H1 (cell line): ENCODE measurements around the gene SAMD4A. TPM values are rescaled to one million over a fixed set of nuclear protein-coding genes. Genes with fewer than 3 reads are reported as not detected.

Source experiments
- CTCF ChIA-PET: fragments of 300-600 bp; sonication (Branson Sonifier 250); formaldehyde crosslinking; loops from one replicate; lab custom pipeline; 2021; ENCODE audit not compliant: partially characterized antibody; lab: Charles Lee
- POLR2A ChIA-PET: fragments of 300-600 bp; sonication (Branson Sonifier 250); formaldehyde crosslinking; loops from one replicate; lab custom pipeline; 2021; ENCODE audit warnings: inconsistent platforms; ENCODE audit not compliant: partially characterized antibody; lab: Charles Lee
- DNase-seq, 2 experiments: peaks; one replicate each; pipeline versions ENCODE4 v3.0.0 to v3.0.0-alpha.2; 2010 to 2022; ENCODE audit warnings: low spot score in 2 of 2, low read depth in 1 of 2, mixed read lengths in 1 of 2
- FAIRE-seq: peaks from 2 replicates; lab custom pipeline; 2011; peaks lifted over from hg19 to GRCh38; lab: Jason Lieb, UNC
- H2AFZ ChIP-seq: 2 replicates; pipeline ENCODE4 v1.8.1; 2012; ENCODE audit warnings: low read length, inconsistent platforms
- H2AK5ac ChIP-seq: 2 replicates; pipeline ENCODE4 v1.6.1; 2013; ENCODE audit warnings: low read depth, low read length
- H2BK120ac ChIP-seq: replicated peaks from 2 replicates; pipeline ENCODE3; 2013; ENCODE audit warnings: low read depth, low read length, inconsistent platforms
- H2BK12ac ChIP-seq: 2 replicates; pipeline ENCODE4 v1.6.1; 2013; ENCODE audit warnings: low read depth, low read length
- H2BK15ac ChIP-seq: 2 replicates; pipeline ENCODE4 v1.6.1; 2013; ENCODE audit warnings: low read length
- H2BK20ac ChIP-seq: 2 replicates; pipeline ENCODE4 v1.6.1; 2013; ENCODE audit warnings: low read length
- H2BK5ac ChIP-seq: 2 replicates; pipeline ENCODE4 v1.6.1; 2013; ENCODE audit warnings: low read depth, low read length
- H3K14ac ChIP-seq: 2 replicates; pipeline ENCODE4 v1.6.1; 2013; ENCODE audit warnings: inconsistent platforms; ENCODE audit not compliant: insufficient read length
- H3K18ac ChIP-seq: 2 replicates; pipeline ENCODE4 v1.6.1; 2013; ENCODE audit warnings: low read length; ENCODE audit errors: extremely low read depth
- H3K23ac ChIP-seq: 2 replicates; pipeline ENCODE4 v1.6.1; 2013; ENCODE audit warnings: inconsistent platforms; ENCODE audit not compliant: insufficient read length
- H3K23me2 ChIP-seq: 2 replicates; pipeline ENCODE4 v1.6.1; 2013; ENCODE audit warnings: low read depth, low read length
- H3K27ac ChIP-seq: 2 replicates; pipeline ENCODE4 v1.6.1; 2011; ENCODE audit warnings: low read depth, low read length, inconsistent platforms
- H3K27me3 ChIP-seq, 4 experiments: replicated peaks in 1 of 4; 1 replicate in 1 of 4; 2 replicates in 3 of 4; pipeline versions ENCODE4 v1.6.1 to v1.8.1; 2011 to 2013; ENCODE audit warnings: low read length in 3 of 4, mild to moderate bottlenecking in 3 of 4, inconsistent platforms in 2 of 4, mixed read lengths in 2 of 4, moderate library complexity in 1 of 4; ENCODE audit not compliant: control insufficient read depth in 3 of 4, insufficient read depth in 3 of 4; ENCODE audit errors: extremely low read depth in 1 of 4
- H3K36me3 ChIP-seq, 4 experiments: 2 replicates each; pipeline versions ENCODE4 v1.6.1 to v1.8.1; 2011 to 2013; ENCODE audit warnings: mild to moderate bottlenecking in 4 of 4, low read length in 3 of 4, moderate library complexity in 2 of 4, control low read depth in 1 of 4, inconsistent platforms in 1 of 4; ENCODE audit not compliant: insufficient read depth in 4 of 4, control insufficient read depth in 2 of 4
- H3K4ac ChIP-seq: replicated peaks from 2 replicates; pipeline ENCODE3; 2013; ENCODE audit warnings: low read length, low read depth, mixed read lengths, inconsistent platforms; ENCODE audit not compliant: insufficient read length
- H3K4me1 ChIP-seq, 4 experiments: replicated peaks in 1 of 4; 1 replicate in 1 of 4; 2 replicates in 3 of 4; pipeline versions ENCODE4 v1.6.1 to v1.8.1; 2011 to 2013; ENCODE audit warnings: low read length in 3 of 4, inconsistent platforms in 2 of 4, mixed read lengths in 1 of 4; ENCODE audit not compliant: insufficient read depth in 4 of 4, control insufficient read depth in 3 of 4
- H3K4me2 ChIP-seq, 2 experiments: 2 replicates each; pipeline versions ENCODE4 v1.6.1 to v1.8.1; 2011 to 2013; ENCODE audit warnings: low read depth in 2 of 2, low read length in 2 of 2, control low read depth in 1 of 2, inconsistent platforms in 1 of 2, mild to moderate bottlenecking in 1 of 2; ENCODE audit not compliant: insufficient read depth in 1 of 2
- H3K4me3 ChIP-seq, 4 experiments: fragments of 200-600, 300-600 bp in 1 of 4; sonication (generic), shearing (Covaris generic), sonication (Bioruptor Twin) in 1 of 4; 2 replicates each; pipeline versions ENCODE4 v1.5.1 to v1.8.1; 2011 to 2016; ENCODE audit warnings: low read length in 4 of 4, low read depth in 3 of 4, control low read depth in 2 of 4, inconsistent platforms in 2 of 4, mild to moderate bottlenecking in 2 of 4, mixed read lengths in 1 of 4, moderate library complexity in 1 of 4; ENCODE audit not compliant: insufficient read depth in 2 of 4; ENCODE audit errors: extremely low read depth in 1 of 4
- H3K56ac ChIP-seq: replicated peaks from 2 replicates; pipeline ENCODE3; 2013; ENCODE audit warnings: low read depth, mild to moderate bottlenecking, mixed read lengths, low read length, inconsistent platforms; ENCODE audit not compliant: insufficient read length
- H3K79me1 ChIP-seq: 2 replicates; pipeline ENCODE4 v1.6.1; 2013; ENCODE audit warnings: low read depth, low read length, control low read depth
- H3K79me2 ChIP-seq, 2 experiments: 2 replicates each; pipeline versions ENCODE4 v1.6.1 to v1.8.1; 2012 to 2013; ENCODE audit warnings: low read length in 2 of 2, mild to moderate bottlenecking in 2 of 2, inconsistent platforms in 1 of 2; ENCODE audit not compliant: insufficient read depth in 2 of 2, control insufficient read depth in 1 of 2
- H3K9ac ChIP-seq, 4 experiments: replicated peaks in 1 of 4; 1 replicate in 1 of 4; 2 replicates in 3 of 4; pipeline versions ENCODE4 v1.6.1 to v1.8.1; 2011 to 2013; ENCODE audit warnings: low read depth in 3 of 4, low read length in 3 of 4, control low read depth in 2 of 4, mild to moderate bottlenecking in 2 of 4, moderate library complexity in 2 of 4, inconsistent platforms in 1 of 4; ENCODE audit errors: extremely low read depth in 1 of 4
- H3K9me3 ChIP-seq, 2 experiments: 2 replicates each; pipeline versions ENCODE4 v1.6.1 to v1.8.1; 2012 to 2013; ENCODE audit warnings: mild to moderate bottlenecking in 2 of 2, moderate library complexity in 2 of 2, control low read depth in 1 of 2, inconsistent platforms in 1 of 2, low read depth in 1 of 2, low read length in 1 of 2, mixed read lengths in 1 of 2; ENCODE audit not compliant: insufficient read depth in 2 of 2
- H4K20me1 ChIP-seq, 2 experiments: replicated peaks in 1 of 2; 2 replicates each; pipeline versions ENCODE3 to v1.8.1; 2011 to 2013; ENCODE audit warnings: inconsistent platforms in 2 of 2, low read length in 2 of 2, mild to moderate bottlenecking in 1 of 2; ENCODE audit not compliant: insufficient read depth in 2 of 2, control insufficient read depth in 1 of 2
- H4K5ac ChIP-seq: 2 replicates; pipeline ENCODE4 v1.6.1; 2013; ENCODE audit warnings: low read length, low read depth, mixed read lengths, inconsistent platforms; ENCODE audit not compliant: insufficient read length
- H4K8ac ChIP-seq: 2 replicates; pipeline ENCODE4 v1.8.0; 2013; ENCODE audit warnings: mild to moderate bottlenecking, moderate library complexity, low read length, inconsistent platforms; ENCODE audit not compliant: insufficient read depth; ENCODE audit errors: extremely low read depth
- H4K91ac ChIP-seq: replicated peaks from 2 replicates; pipeline ENCODE3; 2013; ENCODE audit warnings: low read length, mixed read lengths, inconsistent platforms; ENCODE audit not compliant: insufficient read length
- ASH2L ChIP-seq: fragments of 200-600, 300-600 bp; sonication (generic); IDR thresholded peaks from one replicate; pipeline ENCODE4 v1.7.1; 2017; ENCODE audit warnings: low read length
- CHD1 ChIP-seq: IDR thresholded peaks from 2 replicates; pipeline ENCODE4 v1.6.1; 2012; ENCODE audit warnings: low read depth, low read length, improper control_type of control experiment
- CHD2 ChIP-seq: IDR thresholded peaks from 2 replicates; pipeline ENCODE4 v1.6.1; 2012; ENCODE audit warnings: low read length, improper control_type of control experiment
- EGR1 ChIP-seq: IDR thresholded peaks from 2 replicates; pipeline ENCODE4 v1.6.1; 2011; ENCODE audit warnings: low read depth, low read length, borderline replicate concordance
- FOSL1 ChIP-seq: IDR thresholded peaks from 2 replicates; pipeline ENCODE4 v1.6.1; 2011; ENCODE audit warnings: mild to moderate bottlenecking, low read depth, low read length, moderate library complexity; ENCODE audit not compliant: insufficient read depth
- HDAC2 ChIP-seq, 2 experiments: fragments of 300-600 bp in 1 of 2; sonication (generic) in 1 of 2; IDR thresholded peaks; 2 replicates each; pipeline ENCODE4 v1.6.1; 2011 to 2012; ENCODE audit warnings: low read depth in 2 of 2, low read length in 2 of 2, mild to moderate bottlenecking in 2 of 2, moderate library complexity in 2 of 2, borderline replicate concordance in 1 of 2, inconsistent platforms in 1 of 2
- HDAC6 ChIP-seq: IDR thresholded peaks from one replicate; pipeline ENCODE4 v1.7.1; 2012; ENCODE audit warnings: low read depth, mild to moderate bottlenecking, inconsistent platforms, low read length, moderate library complexity
- NRF1 ChIP-seq: IDR thresholded peaks from 2 replicates; pipeline ENCODE4 v1.6.1; 2011; ENCODE audit warnings: mild to moderate bottlenecking, low read depth, low read length, improper control_type of control experiment
- POLR2A ChIP-seq, 2 experiments: IDR thresholded peaks; 1 replicate in 1 of 2; 2 replicates in 1 of 2; pipeline ENCODE4 v1.6.1; 2011; ENCODE audit warnings: low read depth in 2 of 2, low read length in 2 of 2, mild to moderate bottlenecking in 2 of 2; ENCODE audit errors: control extremely low read depth in 1 of 2
- TBP ChIP-seq: IDR thresholded peaks from 2 replicates; pipeline ENCODE4 v1.6.1; 2011; ENCODE audit warnings: low read depth, low read length, improper control_type of control experiment
- WGBS, 2 experiments: shearing (Covaris generic) in 1 of 2; methylation state at CpG; one replicate each; pipeline versions ENCODE4 v1.1.6 to v1.1.7; 2013 to 2015; ENCODE audit warnings: low lambda C conversion rate in 2 of 2, mixed read lengths in 2 of 2, inconsistent platforms in 1 of 2, low coverage in 1 of 2, missing lambda C conversion rate in 1 of 2; ENCODE audit not compliant: insufficient replicate concordance in 2 of 2, insufficient coverage in 1 of 2, insufficient read length in 1 of 2; ENCODE audit errors: extremely low coverage in 1 of 2, missing lambda C conversion rate in 1 of 2; 5-methylcytosine and 5-hydroxymethylcytosine counted together
- polyA plus RNA-seq, 7 experiments: library from polyadenylated mRNA; depleted of rRNA in 3 of 7; stranded (reverse) in 5 of 7; unstranded in 2 of 7; fragments of >200 nt in 5 of 7; fragments of 200-250 nt in 2 of 7; gene quantifications; 1 replicate in 5 of 7; 2 replicates in 1 of 7; 4 replicates in 1 of 7; pipeline versions ENCODE4 v1.2.1 to v1.2.3, GENCODE V29; 2011 to 2013; ENCODE audit warnings: missing spikeins in 2 of 7, mixed read lengths in 2 of 7
- total RNA-seq: library from RNA; stranded (reverse); fragmentation: NEBNext Ultra II Directional; extraction: Animal tissue kit (Norgen Biotek cat#: 25700); gene quantifications from 2 replicates; pipeline ENCODE4 v1.2.1, GENCODE V29; 2021
- TF ChIP-seq, protein P1 (sequence below): IDR thresholded peaks from 2 replicates; pipeline ENCODE4 v1.6.1; 2011; ENCODE audit warnings: low read length, improper control_type of control experiment

SAMD4A gene
- total and polyA plus RNA-seq, 2 of the 8 experiments (the other 6 are each of a cell fraction or from before 2014, with no cell fraction given) = 2.4 to 12.3 TPM

DNA sequence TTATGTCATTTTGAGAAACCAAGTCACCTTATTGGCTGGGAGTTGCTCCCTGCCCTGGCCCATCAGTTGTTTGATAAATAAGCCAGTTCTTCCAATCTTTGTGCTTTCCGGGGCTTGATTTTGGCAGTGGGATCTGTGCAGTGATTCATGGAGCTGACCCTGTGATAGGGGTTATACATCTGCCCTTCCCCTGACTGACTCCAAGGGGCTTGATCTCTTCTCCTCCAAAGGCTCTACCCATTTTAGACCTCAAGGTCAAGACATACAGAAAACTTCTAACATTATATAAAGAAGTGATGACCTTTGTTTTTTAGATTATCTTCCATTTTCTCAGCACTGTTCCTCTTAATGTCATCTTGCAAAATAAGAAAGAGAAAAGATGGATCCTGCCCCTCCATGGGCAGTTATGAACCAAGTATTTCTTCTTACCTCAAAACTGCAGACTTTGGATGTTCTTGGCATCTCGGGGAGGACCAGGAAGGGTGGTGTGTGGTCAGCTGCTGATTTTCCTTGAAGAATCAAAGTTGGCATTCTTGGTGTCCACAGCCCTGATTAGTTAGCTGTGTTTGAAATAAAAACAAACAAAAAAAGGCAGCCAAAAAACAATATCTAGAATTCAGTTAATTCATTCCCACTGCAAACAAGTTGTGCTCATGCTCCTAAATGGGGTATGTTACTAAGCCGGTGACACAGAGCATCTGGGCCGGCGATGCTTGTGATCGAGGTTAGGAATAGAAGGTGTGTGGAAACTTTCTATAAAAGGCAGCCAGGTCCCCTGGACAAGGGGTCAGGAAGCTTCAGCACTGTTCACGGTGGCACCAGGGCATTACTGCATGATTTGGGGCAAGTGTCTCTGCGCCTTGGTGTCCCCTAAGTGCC is 120.2 kb downstream of the SAMD4A start:
- Histone ChIP-seq H3K23ac (no peak overlapping the region), H3K79me1 (no peaks in the 10 kb centered on the region; the same call in 1 of the 2 replicates), H2BK20ac (no peak overlapping the region), H3K18ac (no peak overlapping the region), H3K56ac (no peak overlapping the region), H2BK15ac (0 out of 2 replicates have a peak overlapping the region, but pooled peaks have one; percentile 12), H3K4me2 (no peak overlapping the region), H3K4me3 (no peak overlapping the region), H3K79me2 (peaks cover 0 to 6% of the 10 kb centered on the region in 2 experiments; a peak in 1 of 4 replicates), H4K5ac (no peak overlapping the region), H2AFZ (no peak overlapping the region), H2BK5ac (no peak overlapping the region; the same call in 1 of the 2 replicates), H3K27me3 (no peaks in the 10 kb centered on the region), H2BK12ac (peak overlapping the region; percentile 4; the same call in 1 of the 2 replicates), H3K36me3 (no peaks in the 10 kb centered on the region), H3K23me2 (no peaks in the 10 kb centered on the region; the same call in 1 of the 2 replicates), H3K4me1 (peaks cover 6 to 16% (median 9%) of the 10 kb centered on the region in 4 experiments), H3K4ac (no peak overlapping the region), H3K9me3 (no peaks in the 10 kb centered on the region), H3K9ac (no peak overlapping the region), H2BK120ac (no peak overlapping the region), H4K91ac (no peak overlapping the region), H4K20me1 (no peaks in the 10 kb centered on the region), H2AK5ac (0 out of 2 replicates have a peak overlapping the region, but pooled peaks have one; percentile 45), H4K8ac (no peak overlapping the region), H3K27ac (no peak overlapping the region), H3K14ac (no peak overlapping the region)
- 88% methylated on average over 8 of the region's 8 CpGs; no CpG with 5 or more reads in 1 of the 2 experiments for WGBS, 2 experiments
- ChIA-PET POLR2A (interaction anchor here (2.6 kb wide), 1 partner anchor 120 kb away, joined by 16 read pairs; the partner anchor contains the start of gene SAMD4A), CTCF (interaction anchor here (0.6 to 7.2 kb wide), 15 partner anchors 10 to 321 kb away, joined by 3 to 53 read pairs (median 3); no protein-coding TSS in a partner anchor)
- FAIRE-seq (no peak), DNase-seq (no peak)
- TF ChIP-seq ASH2L (no peak), NRF1 (no peak), TBP (no peak), CHD1 (no peak), HDAC2 (IDR thresholded peaks at IDR 0.05; ENCODE audit: borderline replicate concordance in 1 of 2, low read depth in 2 of 2, low read length in 2 of 2) (no peak), CHD2 (no peak), HDAC6 (no peak), EGR1 (no peak), FOSL1 (no peak), POLR2A (IDR thresholded peaks at IDR 0.05; ENCODE audit: control extremely low read depth in 1 of 2, low read depth in 2 of 2, low read length in 2 of 2) (no peak)
- TF ChIP-seq, protein P1, sequence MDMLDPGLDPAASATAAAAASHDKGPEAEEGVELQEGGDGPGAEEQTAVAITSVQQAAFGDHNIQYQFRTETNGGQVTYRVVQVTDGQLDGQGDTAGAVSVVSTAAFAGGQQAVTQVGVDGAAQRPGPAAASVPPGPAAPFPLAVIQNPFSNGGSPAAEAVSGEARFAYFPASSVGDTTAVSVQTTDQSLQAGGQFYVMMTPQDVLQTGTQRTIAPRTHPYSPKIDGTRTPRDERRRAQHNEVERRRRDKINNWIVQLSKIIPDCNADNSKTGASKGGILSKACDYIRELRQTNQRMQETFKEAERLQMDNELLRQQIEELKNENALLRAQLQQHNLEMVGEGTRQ = no peak
